GM18511 (cell line): ENCODE results near the gene SUMO2.

Experiments used
- ATAC-seq: cut with Tn5 transposase; IDR thresholded peaks from one replicate; pipeline ENCODE4 v1.9.1; 2021; ENCODE audit warnings: mild to moderate bottlenecking, moderate library complexity; ENCODE audit not compliant: unreplicated experiment

SUMO2 gene

DNA sequence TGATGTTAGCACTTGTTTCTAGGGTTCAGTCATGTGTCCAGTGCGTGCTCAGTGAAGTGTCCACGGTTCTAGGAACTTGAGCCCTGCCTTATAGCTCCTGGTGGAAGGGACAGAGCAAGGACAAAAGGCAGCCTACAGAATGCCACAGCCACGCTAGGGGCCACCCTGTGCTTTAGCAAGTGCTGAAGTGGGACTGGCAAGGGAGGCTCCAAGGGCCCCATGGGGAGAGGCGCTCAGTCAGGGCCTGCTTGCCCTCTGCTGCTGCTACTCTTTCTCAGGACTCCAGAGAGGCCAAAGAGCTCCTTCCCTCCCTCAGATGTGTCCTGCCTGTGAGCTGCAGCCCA lies 58.0 kb downstream of the SUMO2 start:
- ATAC-seq, result no peak

DNA sequence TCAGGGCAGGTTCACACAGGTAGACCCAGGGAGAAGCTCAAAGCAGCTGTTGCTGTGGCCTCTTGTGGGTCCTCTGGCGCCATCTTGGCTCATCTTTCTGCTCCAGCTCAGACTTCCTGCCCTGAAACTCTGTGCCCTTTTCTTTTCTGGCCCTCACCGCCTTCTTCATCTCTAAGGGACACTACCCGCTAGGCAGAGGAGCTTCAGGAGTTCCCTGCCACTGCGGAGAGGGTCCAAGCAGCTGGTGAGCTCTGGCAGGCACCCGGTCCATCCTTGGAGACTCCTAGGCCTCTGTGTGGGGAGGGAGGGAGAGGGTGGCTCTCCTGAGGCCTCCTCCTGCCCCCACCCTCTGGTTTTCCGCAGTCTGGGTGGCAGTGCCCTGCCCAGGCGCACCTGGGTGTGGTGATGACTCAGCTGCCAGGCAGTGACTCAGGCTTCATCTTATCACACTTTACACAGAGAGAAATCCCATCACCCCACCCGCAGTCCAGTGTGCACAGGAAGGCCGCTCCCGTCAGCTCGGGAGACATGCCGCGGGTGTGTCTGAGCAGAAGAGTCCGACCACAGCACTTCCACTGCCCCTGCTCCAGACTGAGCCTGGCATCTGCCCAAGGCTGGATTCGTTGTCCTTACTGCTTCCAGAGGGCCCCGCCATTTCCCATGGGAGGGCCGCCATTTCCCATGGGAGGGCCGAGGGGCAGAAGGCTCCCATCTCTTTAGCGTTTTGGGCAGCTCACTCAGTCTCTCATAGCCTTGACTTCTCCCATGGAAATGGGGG lies 58.5 kb downstream of the SUMO2 start:
- ATAC-seq, result no peak

DNA sequence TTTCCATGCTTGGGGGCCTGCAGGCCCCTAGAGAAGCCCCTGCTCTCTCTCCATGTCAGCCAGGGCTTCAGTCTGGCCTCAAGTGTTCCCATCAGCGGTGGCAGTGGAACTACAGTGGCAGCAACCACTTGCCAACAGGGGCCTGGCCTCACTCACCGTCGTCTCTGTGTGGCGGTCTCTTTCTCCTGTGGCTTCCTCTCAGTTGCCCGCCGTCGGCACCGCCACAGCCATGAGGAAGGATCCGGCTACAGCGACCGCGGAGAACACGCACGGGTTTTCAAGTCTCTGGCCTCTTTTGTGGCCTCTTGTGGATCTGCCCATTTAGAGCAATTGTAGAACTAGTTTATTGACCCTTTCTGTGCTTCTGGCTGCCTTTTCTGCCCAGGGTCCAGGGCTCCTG lies 64.5 kb downstream of the SUMO2 start:
- ATAC-seq, result no peak

DNA sequence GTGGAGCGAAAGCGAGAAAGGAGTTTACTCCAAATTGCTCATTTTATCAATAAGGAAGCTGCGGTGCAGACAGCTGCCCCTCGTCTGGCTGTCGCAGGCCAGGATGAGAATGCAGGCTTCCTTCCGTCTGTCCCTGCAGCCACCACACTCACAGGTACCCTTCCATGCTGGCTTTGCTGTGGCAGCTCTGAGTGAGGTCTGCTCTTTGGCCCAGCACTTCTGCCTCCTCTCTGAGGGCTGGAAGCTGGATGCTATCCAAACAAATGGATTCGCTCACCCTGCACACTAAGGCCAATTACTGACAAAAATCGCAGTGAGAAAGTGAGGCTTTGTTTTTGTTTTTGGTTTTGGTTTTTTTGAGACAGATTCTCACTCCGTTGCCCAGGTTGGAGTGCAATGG lies 66.0 kb downstream of the SUMO2 start:
- ATAC-seq, result no peak
